ENCODE data around the gene APOF.
A peak's percentile ranks its signal among the peaks of the same experiment; 100 is the strongest.
"Not testable (repeated sequence)": the region's sequence is repeated elsewhere in the genome, so short reads cannot be mapped to it uniquely, and the experiment has no call there.

APOF gene

DNA sequence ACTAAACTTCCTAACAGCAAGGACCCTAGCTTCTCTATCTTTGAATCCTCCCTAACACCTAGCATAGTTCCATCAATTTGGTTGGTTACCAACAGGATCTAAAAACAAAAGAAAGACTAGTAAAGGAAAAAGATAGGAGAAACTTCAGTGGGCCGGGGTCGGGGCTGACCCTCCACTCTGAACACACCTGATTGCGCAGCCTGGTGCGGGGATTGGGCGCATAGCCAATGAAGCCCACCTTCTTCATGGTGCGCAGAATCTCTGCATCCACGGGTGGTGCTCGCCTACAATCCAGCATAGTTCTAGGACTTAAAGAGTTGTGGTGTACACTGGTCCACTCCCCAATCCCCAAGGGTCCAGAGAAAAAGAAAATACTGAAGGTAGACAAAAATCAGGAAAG lies 36.5 kb downstream of the APOF start:
- H3K4me1 ChIP-seq (ENCODE audit: control insufficient read depth in 2 of 2, insufficient read depth in 1 of 2, low read depth in 1 of 2, low read length in 2 of 2), result no peaks in the 10 kb centered on the region
- H3K27me3 ChIP-seq (ENCODE audit: control insufficient read depth in 3 of 3, insufficient read depth in 3 of 3, low read depth in 1 of 3, low read length in 3 of 3), result no peaks in the 10 kb centered on the region
- H2BK15ac ChIP-seq (ENCODE audit: low read length), result no peak overlapping the region

GRCh38 chr12:56324206-56324605 lies 38.5 kb downstream of the APOF start:
- H2BK15ac ChIP-seq (ENCODE audit: low read length), result no peak overlapping the region
- H2BK5ac ChIP-seq (ENCODE audit: low read length), result no peak overlapping the region
- H3K4ac ChIP-seq (ENCODE audit: low read length), result no peak overlapping the region
- no peak overlapping the region for H2AFZ ChIP-seq (ENCODE audit: low read length)
- H4K91ac ChIP-seq (ENCODE audit: low read depth, low read length, poor library complexity), result no peak overlapping the region
- H3K18ac ChIP-seq (ENCODE audit: low read length), result no peak overlapping the region
- DNase-seq (ENCODE audit: low spot score), result no peak
- H3K79me1 ChIP-seq (ENCODE audit: low read depth, low read length), result no peaks in the 10 kb centered on the region
- H3K27me3 ChIP-seq (ENCODE audit: control insufficient read depth in 3 of 3, insufficient read depth in 3 of 3, low read depth in 1 of 3, low read length in 3 of 3), result no peaks in the 10 kb centered on the region
- peaks cover 26 to 81% of the 10 kb centered on the region in 2 donors for H3K36me3 ChIP-seq (replicated peaks in 1 of 2; ENCODE audit: control insufficient read depth in 2 of 2, insufficient read depth in 2 of 2, low read length in 2 of 2)
- H4K8ac ChIP-seq (ENCODE audit: low read depth, low read length), result no peak overlapping the region
- H3K27ac ChIP-seq (replicated peaks; ENCODE audit: low read length), result no peak overlapping the region
- no peak overlapping the region for H3K4me2 ChIP-seq (ENCODE audit: insufficient read depth, low read length, poor library complexity, severe bottlenecking)
- H3K4me3 ChIP-seq (ENCODE audit: low read length in 2 of 2), result no peak overlapping the region
- H2BK120ac ChIP-seq (ENCODE audit: low read depth, low read length), result no peak overlapping the region
- H3K9me3 ChIP-seq (replicated peaks in 1 of 2; ENCODE audit: control insufficient read depth in 2 of 2, insufficient read depth in 1 of 2, low read depth in 1 of 2, low read length in 2 of 2), result no peaks in the 10 kb centered on the region
- no peak overlapping the region for H3K9ac ChIP-seq (ENCODE audit: low read depth, low read length, poor library complexity)
- no CpG with 5 or more reads among the region's 6 CpGs for WGBS, 2 donors (ENCODE audit: extremely low coverage in 2 of 2, insufficient read length in 2 of 2, insufficient replicate concordance in 1 of 2)
- H3K14ac ChIP-seq (ENCODE audit: low read length), result no peak overlapping the region
- no peak overlapping the region for H2AK5ac ChIP-seq (ENCODE audit: low read depth, low read length)
- no peak overlapping the region for H2BK12ac ChIP-seq (ENCODE audit: low read length)
- no peaks in the 10 kb centered on the region for H3K4me1 ChIP-seq (ENCODE audit: control insufficient read depth in 2 of 2, insufficient read depth in 1 of 2, low read depth in 1 of 2, low read length in 2 of 2)
- no peak overlapping the region for H3K23ac ChIP-seq (ENCODE audit: low read depth, low read length, poor library complexity)

More for the DNA sequence above, 36.5 kb downstream of the APOF start:
- H3K4ac ChIP-seq (ENCODE audit: low read length), result no peak overlapping the region
- H3K14ac ChIP-seq (ENCODE audit: low read length), result no peak overlapping the region
- H2AK5ac ChIP-seq (ENCODE audit: low read depth, low read length), result no peak overlapping the region
- peak overlapping the region; percentile 49 for H2BK5ac ChIP-seq (ENCODE audit: low read length)
- H3K79me1 ChIP-seq (ENCODE audit: low read depth, low read length), result no peaks in the 10 kb centered on the region
- no peaks in the 10 kb centered on the region for H3K9me3 ChIP-seq (replicated peaks in 1 of 2; ENCODE audit: control insufficient read depth in 2 of 2, insufficient read depth in 1 of 2, low read depth in 1 of 2, low read length in 2 of 2)
- no peak overlapping the region for H3K4me3 ChIP-seq (ENCODE audit: low read length in 2 of 2)
- no peak overlapping the region for H3K23ac ChIP-seq (ENCODE audit: low read depth, low read length, poor library complexity)
- peaks cover 24 to 71% of the 10 kb centered on the region in 2 donors for H3K36me3 ChIP-seq (replicated peaks in 1 of 2; ENCODE audit: control insufficient read depth in 2 of 2, insufficient read depth in 2 of 2, low read length in 2 of 2)
- no peak overlapping the region for H3K4me2 ChIP-seq (ENCODE audit: insufficient read depth, low read length, poor library complexity, severe bottlenecking)
- no peak overlapping the region for H2AFZ ChIP-seq (ENCODE audit: low read length)
- no CpG with 5 or more reads among the region's 8 CpGs for WGBS, 2 donors (ENCODE audit: extremely low coverage in 2 of 2, insufficient read length in 2 of 2, insufficient replicate concordance in 1 of 2)
- no peak overlapping the region for H3K18ac ChIP-seq (ENCODE audit: low read length)
- H2BK12ac ChIP-seq (ENCODE audit: low read length), result no peak overlapping the region
- DNase-seq (ENCODE audit: low spot score), result no peak
- H4K91ac ChIP-seq (ENCODE audit: low read depth, low read length, poor library complexity), result no peak overlapping the region
- H3K9ac ChIP-seq (ENCODE audit: low read depth, low read length, poor library complexity), result no peak overlapping the region
- no peak overlapping the region for H3K27ac ChIP-seq (replicated peaks; ENCODE audit: low read length)
- no peak overlapping the region for H2BK120ac ChIP-seq (ENCODE audit: low read depth, low read length)
- no peak overlapping the region for H4K8ac ChIP-seq (ENCODE audit: low read depth, low read length)

DNA sequence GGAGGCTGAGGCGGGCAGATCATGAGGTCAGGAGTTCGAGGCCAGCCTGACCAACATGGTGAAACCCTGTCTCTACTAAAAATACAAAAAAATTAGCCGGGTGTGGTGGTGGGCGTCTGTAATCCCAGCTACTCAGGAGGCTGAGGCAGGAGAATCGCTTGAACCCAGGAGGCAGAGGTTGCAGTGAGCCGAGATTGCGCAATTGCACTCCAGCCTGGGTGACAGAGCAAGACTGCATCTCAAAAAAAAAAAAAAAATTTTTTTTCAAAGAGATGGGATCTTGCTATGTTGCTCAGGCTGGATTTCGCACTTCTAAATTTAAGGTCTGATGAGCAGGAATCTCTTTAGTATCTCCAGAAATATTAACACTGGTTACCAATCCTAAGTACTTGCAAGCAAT lies 41.0 kb downstream of the APOF start:
- not testable (repeated sequence) for H3K23ac ChIP-seq (ENCODE audit: low read depth, low read length, poor library complexity); H2BK15ac ChIP-seq (ENCODE audit: low read length); H3K27ac ChIP-seq (replicated peaks; ENCODE audit: low read length); H2BK12ac ChIP-seq (ENCODE audit: low read length); H3K4me3 ChIP-seq (ENCODE audit: low read length in 2 of 2); H2BK120ac ChIP-seq (ENCODE audit: low read depth, low read length); H2AK5ac ChIP-seq (ENCODE audit: low read depth, low read length); H3K27me3 ChIP-seq (ENCODE audit: control insufficient read depth in 3 of 3, insufficient read depth in 3 of 3, low read depth in 1 of 3, low read length in 3 of 3); H3K14ac ChIP-seq (ENCODE audit: low read length); H3K18ac ChIP-seq (ENCODE audit: low read length); H3K9ac ChIP-seq (ENCODE audit: low read depth, low read length, poor library complexity); H3K4me2 ChIP-seq (ENCODE audit: insufficient read depth, low read length, poor library complexity, severe bottlenecking); H4K8ac ChIP-seq (ENCODE audit: low read depth, low read length); DNase-seq (ENCODE audit: low spot score); H2BK5ac ChIP-seq (ENCODE audit: low read length); H3K4ac ChIP-seq (ENCODE audit: low read length); H4K91ac ChIP-seq (ENCODE audit: low read depth, low read length, poor library complexity); H3K4me1 ChIP-seq (ENCODE audit: control insufficient read depth in 2 of 2, insufficient read depth in 1 of 2, low read depth in 1 of 2, low read length in 2 of 2); H3K79me1 ChIP-seq (ENCODE audit: low read depth, low read length); H3K9me3 ChIP-seq (replicated peaks in 1 of 2; ENCODE audit: control insufficient read depth in 2 of 2, insufficient read depth in 1 of 2, low read depth in 1 of 2, low read length in 2 of 2); H2AFZ ChIP-seq (ENCODE audit: low read length)
- peaks cover 22 to 81% of the 10 kb centered on the region in 2 donors for H3K36me3 ChIP-seq (replicated peaks in 1 of 2; ENCODE audit: control insufficient read depth in 2 of 2, insufficient read depth in 2 of 2, low read length in 2 of 2)
- no CpG with 5 or more reads among the region's 8 CpGs for WGBS, 2 donors (ENCODE audit: extremely low coverage in 2 of 2, insufficient read length in 2 of 2, insufficient replicate concordance in 1 of 2)

DNA sequence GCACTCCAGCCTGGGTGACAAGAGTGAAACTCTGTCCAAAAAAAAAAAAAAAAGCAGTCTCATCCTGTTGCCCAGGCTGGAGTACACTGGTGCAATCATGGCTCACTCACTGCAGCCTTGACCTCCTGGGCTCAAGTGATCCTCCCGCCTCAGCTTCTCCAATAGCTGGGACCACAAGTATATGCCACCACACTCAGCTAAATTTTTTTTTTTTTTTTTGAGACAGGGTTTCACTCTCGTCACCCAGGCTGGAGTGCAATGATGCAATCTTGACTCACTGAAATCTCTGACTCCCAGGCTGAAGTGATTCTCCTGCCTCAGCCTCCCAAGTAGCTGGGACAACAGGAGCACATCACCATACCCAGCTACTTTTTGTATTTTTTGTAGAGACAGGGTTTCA lies 41.6 kb downstream of the APOF start:
- no peak overlapping the region for H2BK12ac ChIP-seq (ENCODE audit: low read length)
- H4K91ac ChIP-seq (ENCODE audit: low read depth, low read length, poor library complexity), result no peak overlapping the region
- H2BK5ac ChIP-seq (ENCODE audit: low read length), result no peak overlapping the region
- no peak overlapping the region for H3K9ac ChIP-seq (ENCODE audit: low read depth, low read length, poor library complexity)
- H3K27me3 ChIP-seq (ENCODE audit: control insufficient read depth in 3 of 3, insufficient read depth in 3 of 3, low read depth in 1 of 3, low read length in 3 of 3), result no peaks in the 10 kb centered on the region
- peaks cover 20 to 75% of the 10 kb centered on the region in 2 donors for H3K36me3 ChIP-seq (replicated peaks in 1 of 2; ENCODE audit: control insufficient read depth in 2 of 2, insufficient read depth in 2 of 2, low read length in 2 of 2)
- H2AK5ac ChIP-seq (ENCODE audit: low read depth, low read length), result no peak overlapping the region
- no peak overlapping the region for H3K4ac ChIP-seq (ENCODE audit: low read length)
- H3K23ac ChIP-seq (ENCODE audit: low read depth, low read length, poor library complexity), result no peak overlapping the region
- no peaks in the 10 kb centered on the region for H3K9me3 ChIP-seq (replicated peaks in 1 of 2; ENCODE audit: control insufficient read depth in 2 of 2, insufficient read depth in 1 of 2, low read depth in 1 of 2, low read length in 2 of 2)
- H3K4me1 ChIP-seq (ENCODE audit: control insufficient read depth in 2 of 2, insufficient read depth in 1 of 2, low read depth in 1 of 2, low read length in 2 of 2), result no peaks in the 10 kb centered on the region
- H3K79me1 ChIP-seq (ENCODE audit: low read depth, low read length), result no peaks in the 10 kb centered on the region
- no peak overlapping the region for H3K14ac ChIP-seq (ENCODE audit: low read length)
- H3K27ac ChIP-seq (replicated peaks; ENCODE audit: low read length), result no peak overlapping the region
- H4K8ac ChIP-seq (ENCODE audit: low read depth, low read length), result no peak overlapping the region
- no peak overlapping the region for H2AFZ ChIP-seq (ENCODE audit: low read length)
- no peak overlapping the region for H2BK15ac ChIP-seq (ENCODE audit: low read length)
- no peak overlapping the region for H3K18ac ChIP-seq (ENCODE audit: low read length)
- no peak for DNase-seq (ENCODE audit: low spot score)
- H2BK120ac ChIP-seq (ENCODE audit: low read depth, low read length), result no peak overlapping the region
- WGBS, 2 donors (ENCODE audit: extremely low coverage in 2 of 2, insufficient read length in 2 of 2, insufficient replicate concordance in 1 of 2), result no CpG with 5 or more reads among the region's 2 CpGs
- H3K4me3 ChIP-seq (ENCODE audit: low read length in 2 of 2), result no peak overlapping the region
- no peak overlapping the region for H3K4me2 ChIP-seq (ENCODE audit: insufficient read depth, low read length, poor library complexity, severe bottlenecking)

All from neuronal stem cell (in vitro differentiated cells).